Peyer's patch (tissue), 4 donors: ENCODE results near the gene AGPAT2. TPM values are rescaled to one million over a fixed set of nuclear protein-coding genes. Genes with fewer than 3 reads are reported as not detected.

Experiments
- DNase-seq, 3 donors: peaks; one replicate each; pipeline ENCODE4 v3.0.0-alpha.2; 2017 to 2019
- H3K27ac ChIP-seq, 4 donors: fragments of 200-600 bp; sonication (generic); one replicate each; pipeline ENCODE4 v1.5.1; 2016 to 2019
- H3K27me3 ChIP-seq, 2 donors: fragments of 200-600 bp; sonication (generic); one replicate each; pipeline ENCODE4 v1.5.1; 2019
- H3K36me3 ChIP-seq, 3 donors: fragments of 200-600 bp; sonication (generic); one replicate each; pipeline ENCODE4 v1.5.1; 2016 to 2019
- H3K4me1 ChIP-seq, 4 donors: fragments of 200-600 bp; sonication (generic); one replicate each; pipeline ENCODE4 v1.5.1; 2016 to 2019
- H3K4me3 ChIP-seq, 4 donors: fragments of 200-600 bp; sonication (generic); 1 replicate in 3 of 4; 2 replicates in 1 of 4; pipeline ENCODE4 v1.5.1; 2016 to 2019; ENCODE audit warnings: mild to moderate bottlenecking in 1 of 4
- H3K9me3 ChIP-seq, 4 donors: fragments of 200-600 bp; sonication (generic); one replicate each; pipeline ENCODE4 v1.5.1; 2016 to 2019; ENCODE audit warnings: mild to moderate bottlenecking in 1 of 4
- POLR2A ChIP-seq, 2 donors: fragments of 450-650 bp; IDR thresholded peaks; one replicate each; pipeline ENCODE4 v1.5.1; 2017; ENCODE audit warnings: antibody characterized with exemption in 2 of 2, mild to moderate bottlenecking in 2 of 2, moderate library complexity in 2 of 2
- total RNA-seq, 4 donors: library from RNA; depleted of rRNA; stranded (reverse); fragments of >200 nt; gene quantifications; one replicate each; pipeline ENCODE4 v1.1.0, GENCODE V29; 2016
- TF ChIP-seq, protein P1 (sequence below), 6 experiments: fragments of 450-650 bp in 4 of 6; fragments of 200-600 bp in 2 of 6; sonication (generic) in 1 of 6; IDR thresholded peaks; one replicate each; pipeline ENCODE4 v1.5.1; 2017 to 2019; ENCODE audit warnings: antibody characterized with exemption in 6 of 6, mild to moderate bottlenecking in 3 of 6, moderate library complexity in 1 of 6

The AGPAT2 gene
- total RNA-seq, 4 donors from 2014 or later, result 97.4 to 802 (median 479) TPM

DNA sequence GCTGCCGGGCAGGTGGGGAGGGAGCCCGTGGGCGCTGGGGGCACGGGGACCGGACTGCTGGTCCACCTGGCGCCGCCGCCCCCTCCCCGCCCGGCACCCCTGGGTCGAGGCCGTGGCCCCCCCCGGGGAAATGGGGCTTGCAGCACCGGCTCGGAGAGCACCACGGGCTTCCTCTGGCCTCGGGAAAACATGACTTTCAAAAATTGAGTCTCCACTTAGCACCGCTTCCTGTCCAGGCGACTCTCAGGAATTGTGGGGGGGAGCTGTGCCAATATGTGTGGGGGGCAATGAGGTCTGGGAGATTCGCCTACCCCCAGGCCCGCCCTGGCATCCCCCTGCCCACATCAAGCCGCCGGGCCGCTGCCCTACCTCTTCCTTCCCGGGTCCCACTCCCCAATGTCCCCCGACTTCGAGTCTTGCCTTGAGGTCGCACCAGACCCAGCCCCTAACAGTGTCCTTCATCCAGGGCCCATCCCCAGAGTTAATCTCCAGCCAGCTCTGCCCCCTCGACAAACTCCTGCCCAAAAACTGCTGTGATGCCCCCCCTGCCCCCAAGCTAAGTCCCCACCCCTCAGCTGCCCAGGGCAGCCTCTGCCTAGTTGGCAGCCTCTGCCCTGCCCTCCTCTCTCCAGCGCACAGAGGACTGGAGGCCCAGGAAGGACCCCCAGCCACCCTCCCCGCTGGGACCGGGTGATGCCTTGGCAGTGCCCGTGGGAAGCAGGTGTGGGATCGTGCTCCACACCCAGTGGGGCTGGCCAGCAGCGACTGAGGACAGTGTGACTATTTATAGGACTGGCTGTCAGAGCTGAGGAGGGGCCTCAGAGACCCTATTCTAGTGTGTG lies 20.7 kb downstream of the AGPAT2 start:
- Histone ChIP-seq H3K27me3 (peaks cover 0 to 6% of the 10 kb centered on the region in 2 donors), H3K27ac (peak overlapping the region in 2 of 4 donors; percentile 39 to 57), H3K36me3 (no peaks in the 10 kb centered on the region), H3K4me1 (peaks cover 0 to 21% (median 7%) of the 10 kb centered on the region in 4 donors), H3K9me3 (no peaks in the 10 kb centered on the region), H3K4me3 (peak overlapping the region; percentile 11 to 57 (median 52))
- no peak for DNase-seq
- no peak for TF ChIP-seq POLR2A (IDR thresholded peaks at IDR 0.05)
- TF ChIP-seq, protein P1, sequence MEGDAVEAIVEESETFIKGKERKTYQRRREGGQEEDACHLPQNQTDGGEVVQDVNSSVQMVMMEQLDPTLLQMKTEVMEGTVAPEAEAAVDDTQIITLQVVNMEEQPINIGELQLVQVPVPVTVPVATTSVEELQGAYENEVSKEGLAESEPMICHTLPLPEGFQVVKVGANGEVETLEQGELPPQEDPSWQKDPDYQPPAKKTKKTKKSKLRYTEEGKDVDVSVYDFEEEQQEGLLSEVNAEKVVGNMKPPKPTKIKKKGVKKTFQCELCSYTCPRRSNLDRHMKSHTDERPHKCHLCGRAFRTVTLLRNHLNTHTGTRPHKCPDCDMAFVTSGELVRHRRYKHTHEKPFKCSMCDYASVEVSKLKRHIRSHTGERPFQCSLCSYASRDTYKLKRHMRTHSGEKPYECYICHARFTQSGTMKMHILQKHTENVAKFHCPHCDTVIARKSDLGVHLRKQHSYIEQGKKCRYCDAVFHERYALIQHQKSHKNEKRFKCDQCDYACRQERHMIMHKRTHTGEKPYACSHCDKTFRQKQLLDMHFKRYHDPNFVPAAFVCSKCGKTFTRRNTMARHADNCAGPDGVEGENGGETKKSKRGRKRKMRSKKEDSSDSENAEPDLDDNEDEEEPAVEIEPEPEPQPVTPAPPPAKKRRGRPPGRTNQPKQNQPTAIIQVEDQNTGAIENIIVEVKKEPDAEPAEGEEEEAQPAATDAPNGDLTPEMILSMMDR (IDR thresholded peaks at IDR 0.05), result no peak

GRCh38 chr9:136665704-136666371 lies 21.4 kb downstream of the AGPAT2 start:
- peaks cover 0 to 6% of the 10 kb centered on the region in 2 donors for H3K27me3 ChIP-seq
- H3K36me3 ChIP-seq, result no peaks in the 10 kb centered on the region
- H3K4me3 ChIP-seq, result peak overlapping the region; percentile 30 to 57 (median 54)
- no peak for TF ChIP-seq POLR2A (IDR thresholded peaks at IDR 0.05)
- TF ChIP-seq, protein P1 (IDR thresholded peaks at IDR 0.05), result peak in 2 of 6 experiments; percentile 3 to 37
- peak overlapping the region in 2 of 4 donors; percentile 39 to 57 for H3K27ac ChIP-seq
- H3K9me3 ChIP-seq, result no peaks in the 10 kb centered on the region
- H3K4me1 ChIP-seq, result peaks cover 0 to 17% (median 7%) of the 10 kb centered on the region in 4 donors
- DNase-seq, result no peak

- DNase-seq, result no peak
- no peaks in the 10 kb centered on the region for H3K9me3 ChIP-seq
- H3K4me3 ChIP-seq, result peak overlapping the region; percentile 30 to 57 (median 54)
- peak overlapping the region in 2 of 4 donors; percentile 49 to 72 for H3K27ac ChIP-seq
- H3K36me3 ChIP-seq, result no peaks in the 10 kb centered on the region
- peaks cover 0 to 17% (median 6%) of the 10 kb centered on the region in 4 donors for H3K4me1 ChIP-seq
- peaks cover 0 to 6% of the 10 kb centered on the region in 2 donors for H3K27me3 ChIP-seq
- TF ChIP-seq, protein P1 (IDR thresholded peaks at IDR 0.05), result peak in 4 of 6 experiments; percentile 11 to 41 (median 33)
- TF ChIP-seq POLR2A (IDR thresholded peaks at IDR 0.05), result no peak
These were observed 22.1 kb downstream of the AGPAT2 start for GRCh38 chr9:136665111-136665703.

DNA sequence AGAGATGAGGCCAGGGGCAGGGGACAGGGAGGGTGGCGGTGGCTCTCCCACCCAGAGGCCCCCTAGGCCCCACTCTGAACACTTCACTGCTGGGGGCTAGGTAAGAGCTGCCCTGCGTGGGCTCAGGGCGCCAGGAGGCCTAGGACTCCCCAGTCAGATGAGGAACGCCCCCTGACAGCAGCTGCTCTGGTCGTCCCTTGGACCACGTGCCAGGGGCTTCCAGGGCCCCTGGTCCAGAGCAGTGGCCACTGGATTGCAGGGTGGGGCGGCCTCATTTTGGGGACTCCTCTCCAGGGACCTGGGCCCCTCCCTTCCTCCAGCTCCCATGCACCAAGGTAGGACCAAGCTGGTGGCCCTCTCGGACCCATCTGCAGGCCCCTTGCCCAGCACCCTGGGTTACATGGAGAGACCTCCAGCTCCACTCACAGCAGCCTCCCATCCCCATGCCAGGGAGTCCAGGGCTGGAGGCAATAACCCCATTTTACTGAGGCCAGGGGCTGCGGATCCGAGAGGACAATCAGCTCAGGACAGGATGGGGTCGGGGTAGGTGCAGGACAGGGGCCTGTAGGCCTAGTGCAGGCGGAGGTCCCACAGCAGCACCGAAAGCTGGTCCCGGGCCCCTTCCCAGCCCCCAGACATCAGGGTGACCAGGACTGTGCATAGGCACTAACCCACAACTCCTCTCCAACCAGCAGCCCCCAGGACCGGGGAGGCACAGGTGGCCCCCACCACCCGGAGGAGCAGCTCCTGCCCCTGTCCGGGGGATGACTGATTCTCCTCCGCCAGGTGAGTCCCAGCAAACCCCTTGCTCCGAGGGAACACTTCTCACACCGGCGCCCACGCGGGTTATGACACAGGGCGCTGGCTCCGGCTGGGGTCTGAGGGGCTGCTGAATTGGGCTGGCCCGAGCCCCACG lies 23.0 kb downstream of the AGPAT2 start:
- H3K4me3 ChIP-seq, result peak overlapping the region; percentile 30 to 57 (median 54)

More for the DNA sequence above, 23.0 kb downstream of the AGPAT2 start:
- Histone ChIP-seq H3K27me3 (peaks cover 0 to 6% of the 10 kb centered on the region in 2 donors), H3K4me1 (peaks cover 0 to 17% (median 6%) of the 10 kb centered on the region in 4 donors), H3K9me3 (no peaks in the 10 kb centered on the region), H3K36me3 (no peaks in the 10 kb centered on the region), H3K27ac (peak overlapping the region in 3 of 4 donors; percentile 25 to 72 (median 35))
- no peak for DNase-seq
- TF ChIP-seq, protein P1 (IDR thresholded peaks at IDR 0.05), result no peak
- no peak for TF ChIP-seq POLR2A (IDR thresholded peaks at IDR 0.05)
